Neural crest cell (in vitro differentiated cells): Measurements from ENCODE around the gene NUMA1. TPM values are rescaled to one million over a fixed set of nuclear protein-coding genes. Genes with fewer than 3 reads are reported as not detected.
A peak's percentile ranks its signal among the peaks of the same experiment; 100 is the strongest.

Experiments
- DNase-seq: peaks from one replicate; pipeline ENCODE4 v3.0.0; 2021; ENCODE audit warnings: low read depth, mixed read lengths, low spot score
- H3K27ac Mint-ChIP-seq: one replicate; pipeline ENCODE4 v1.8.0; 2021; ENCODE audit warnings: mild to moderate bottlenecking, mixed read lengths; ENCODE audit not compliant: unreplicated experiment
- H3K27me3 Mint-ChIP-seq: 2 replicates; pipeline ENCODE4 v1.8.0; 2021; ENCODE audit warnings: low read depth, mild to moderate bottlenecking, mixed read lengths
- H3K36me3 Mint-ChIP-seq: 2 replicates; pipeline ENCODE4 v1.8.0; 2021; ENCODE audit warnings: low read depth, mild to moderate bottlenecking, mixed read lengths
- H3K4me1 Mint-ChIP-seq: 2 replicates; pipeline ENCODE4 v1.8.0; 2021; ENCODE audit warnings: mixed read lengths
- H3K4me3 Mint-ChIP-seq: one replicate; pipeline ENCODE4 v1.8.0; 2021; ENCODE audit warnings: mild to moderate bottlenecking, mixed read lengths
- H3K9me3 Mint-ChIP-seq: 2 replicates; pipeline ENCODE4 v1.8.0; 2021; ENCODE audit warnings: mixed read lengths
- CTCF ChIP-seq: fragments of 200-600 bp; sonication (generic); conservative IDR thresholded peaks from 2 replicates; pipeline ENCODE4 v1.5.0; 2021; ENCODE audit warnings: antibody characterized with exemption, mild to moderate bottlenecking
- total RNA-seq: library from RNA; stranded (reverse); gene quantifications from 2 replicates; pipeline ENCODE4 v1.2.1, GENCODE V29; 2021

The NUMA1 gene
- total RNA-seq, 1 donor from 2014 or later: 179 TPM

GRCh38 chr11:72116019-72116755, 35.8 kb upstream of the NUMA1 start:
- Mint-ChIP-seq H3K4me3 (no peak overlapping the region), H3K4me1 (peaks cover 25% of the 10 kb centered on the region), H3K36me3 (no peaks in the 10 kb centered on the region), H3K27ac (no peak overlapping the region), H3K27me3 (peaks cover 38% of the 10 kb centered on the region), H3K9me3 (peaks cover 5% of the 10 kb centered on the region)
- DNase-seq: no peak
- no peak for TF ChIP-seq CTCF

- H3K9me3 Mint-ChIP-seq: peaks cover 2% of the 10 kb centered on the region
- H3K4me1 Mint-ChIP-seq: peaks cover 28% of the 10 kb centered on the region
- H3K27ac Mint-ChIP-seq: no peak overlapping the region
- DNase-seq: no peak
- H3K4me3 Mint-ChIP-seq: no peak overlapping the region
- no peak for TF ChIP-seq CTCF
- no peaks in the 10 kb centered on the region for H3K36me3 Mint-ChIP-seq
- peaks cover 34% of the 10 kb centered on the region for H3K27me3 Mint-ChIP-seq
Measured at GRCh38 chr11:72114570-72114969, 34.2 kb upstream of the NUMA1 start.

- Mint-ChIP-seq H3K27ac (peak overlapping the region; percentile 99), H3K4me1 (peaks cover 28% of the 10 kb centered on the region), H3K36me3 (no peaks in the 10 kb centered on the region), H3K9me3 (peaks cover 2% of the 10 kb centered on the region), H3K27me3 (peaks cover 28% of the 10 kb centered on the region), H3K4me3 (peak overlapping the region; percentile 96)
- no peak for DNase-seq
- no peak for TF ChIP-seq CTCF
Measured at GRCh38 chr11:72112978-72113808, 32.9 kb upstream of the NUMA1 start.

GRCh38 chr11:72112143-72112977, 32.0 kb upstream of the NUMA1 start, which contains the start of gene ANAPC15:
Gene ANAPC15 (minus strand): TSS chr11:72112695. CDS start chr11:72111276, 1,419 bp downstream.
- DNase-seq: peak; percentile 89
- peaks cover 2% of the 10 kb centered on the region for H3K9me3 Mint-ChIP-seq
- H3K4me3 Mint-ChIP-seq: peak within 1 kb of the TSS; percentile 96
- H3K36me3 Mint-ChIP-seq: no peaks in the 10 kb centered on the region
- H3K27me3 Mint-ChIP-seq: peaks cover 26% of the 10 kb centered on the region
- peaks cover 28% of the 10 kb centered on the region for H3K4me1 Mint-ChIP-seq
- TF ChIP-seq CTCF: no peak
- peak within 1 kb of the TSS; percentile 99 for H3K27ac Mint-ChIP-seq
